H9 (cell line): ENCODE results near the gene MTTP. TPM values are rescaled to one million over a fixed set of nuclear protein-coding genes. Genes with fewer than 3 reads are reported as not detected.

ENCODE experiments used
- DNase-seq: peaks from one replicate; pipeline ENCODE4 v3.0.0-alpha.2; 2017
- H2AFZ ChIP-seq: one replicate; pipeline ENCODE4 v1.6.1; 2013; ENCODE audit warnings: mild to moderate bottlenecking, low read length, control low read depth, moderate library complexity
- H2AK5ac ChIP-seq: 2 replicates; pipeline ENCODE4 v1.6.1; 2013; ENCODE audit warnings: low read length, control low read depth, mixed read lengths; ENCODE audit not compliant: insufficient read length
- H2BK120ac ChIP-seq: one replicate; pipeline ENCODE4 v1.6.1; 2013; ENCODE audit warnings: low read depth, mild to moderate bottlenecking, low read length, control low read depth, inconsistent platforms; ENCODE audit not compliant: poor library complexity, severe bottlenecking
- H2BK12ac ChIP-seq: 2 replicates; pipeline ENCODE4 v1.6.1; 2013; ENCODE audit warnings: low read length, control low read depth, mixed read lengths, low read depth; ENCODE audit not compliant: insufficient read length
- H2BK15ac ChIP-seq: 2 replicates; pipeline ENCODE4 v1.6.1; 2013; ENCODE audit warnings: low read depth, low read length, control low read depth
- H2BK20ac ChIP-seq: one replicate; pipeline ENCODE4 v1.6.1; 2013; ENCODE audit warnings: low read depth, mild to moderate bottlenecking, low read length, control low read depth, inconsistent platforms; ENCODE audit not compliant: poor library complexity, severe bottlenecking
- H2BK5ac ChIP-seq: 2 replicates; pipeline ENCODE4 v1.6.1; 2013; ENCODE audit warnings: low read length, control low read depth, mixed read lengths; ENCODE audit not compliant: insufficient read length
- H3K14ac ChIP-seq: 2 replicates; pipeline ENCODE4 v1.6.1; 2013; ENCODE audit warnings: low read length, control low read depth; ENCODE audit not compliant: insufficient read depth
- H3K18ac ChIP-seq: 2 replicates; pipeline ENCODE4 v1.6.1; 2013; ENCODE audit warnings: low read depth, mild to moderate bottlenecking, mixed read lengths, low read length, control low read depth; ENCODE audit not compliant: insufficient read length
- H3K23ac ChIP-seq: 2 replicates; pipeline ENCODE4 v1.6.1; 2013; ENCODE audit warnings: low read length, control low read depth, mixed read lengths, low read depth; ENCODE audit not compliant: insufficient read length
- H3K23me2 ChIP-seq: 2 replicates; pipeline ENCODE4 v1.6.1; 2013; ENCODE audit warnings: low read depth, mild to moderate bottlenecking, mixed read lengths, low read length, control low read depth; ENCODE audit not compliant: insufficient read length, poor library complexity, severe bottlenecking
- H3K27ac ChIP-seq: 2 replicates; pipeline ENCODE4 v1.5.1; 2013; ENCODE audit warnings: low read length, control low read depth, mixed read lengths, low read depth; ENCODE audit not compliant: insufficient read length
- H3K27me3 ChIP-seq: 2 replicates; pipeline ENCODE4 v1.6.1; 2013; ENCODE audit warnings: low read length, control low read depth, inconsistent platforms; ENCODE audit not compliant: insufficient read depth
- H3K4ac ChIP-seq: 2 replicates; pipeline ENCODE4 v1.6.1; 2013; ENCODE audit warnings: low read depth, mild to moderate bottlenecking, control low read depth, inconsistent platforms, low read length, moderate library complexity
- H3K4me1 ChIP-seq: 2 replicates; pipeline ENCODE4 v1.6.1; 2013; ENCODE audit warnings: low read length, control low read depth, inconsistent platforms; ENCODE audit not compliant: insufficient read depth
- H3K4me2 ChIP-seq: 2 replicates; pipeline ENCODE4 v1.6.1; 2013; ENCODE audit warnings: low read length, control low read depth, mixed read lengths; ENCODE audit not compliant: insufficient read length, insufficient read depth
- H3K56ac ChIP-seq: 2 replicates; pipeline ENCODE4 v1.6.1; 2013; ENCODE audit warnings: low read depth, mild to moderate bottlenecking, mixed read lengths, low read length, control low read depth; ENCODE audit not compliant: insufficient read length
- H3K79me1 ChIP-seq: 2 replicates; pipeline ENCODE4 v1.6.1; 2013; ENCODE audit warnings: low read depth, mild to moderate bottlenecking, moderate library complexity, low read length, control low read depth, inconsistent platforms; ENCODE audit not compliant: insufficient read depth, poor library complexity, severe bottlenecking
- H3K79me2 ChIP-seq: 2 replicates; pipeline ENCODE4 v1.6.1; 2013; ENCODE audit warnings: low read length, control low read depth, inconsistent platforms; ENCODE audit not compliant: insufficient read depth
- H3K9ac ChIP-seq: 2 replicates; pipeline ENCODE4 v1.6.1; 2013; ENCODE audit warnings: low read length, control low read depth, mixed read lengths; ENCODE audit not compliant: insufficient read length; ENCODE audit errors: extremely low read depth
- H3K9me3 ChIP-seq: one replicate; pipeline ENCODE4 v1.6.1; 2013; ENCODE audit warnings: low read depth, low read length, inconsistent platforms; ENCODE audit not compliant: control insufficient read depth
- H3T11ph ChIP-seq: one replicate; pipeline ENCODE4 v1.6.1; 2013; ENCODE audit warnings: mild to moderate bottlenecking, low read length, control low read depth, inconsistent platforms
- H4K20me1 ChIP-seq: one replicate; pipeline ENCODE4 v1.6.1; 2013; ENCODE audit not compliant: control insufficient read depth, insufficient read length, insufficient read depth
- H4K5ac ChIP-seq: 2 replicates; pipeline ENCODE4 v1.6.1; 2013; ENCODE audit warnings: low read depth, mild to moderate bottlenecking, mixed read lengths, low read length, control low read depth; ENCODE audit not compliant: insufficient read length
- H4K8ac ChIP-seq: replicated peaks from 2 replicates; pipeline ENCODE4 v1.6.1; 2013; ENCODE audit warnings: low read length, control low read depth, mixed read lengths, low read depth; ENCODE audit not compliant: insufficient read length
- H4K91ac ChIP-seq: 2 replicates; pipeline ENCODE4 v1.6.1; 2013; ENCODE audit warnings: low read depth, mild to moderate bottlenecking, moderate library complexity, mixed read lengths, low read length, control low read depth; ENCODE audit not compliant: insufficient read length
- H3K27ac Mint-ChIP-seq, 3 experiments: 2 replicates in 2 of 3; 3 replicates in 1 of 3; pipeline ENCODE4 v1.8.0; 2020 to 2021; ENCODE audit warnings: mixed read lengths in 3 of 3, mild to moderate bottlenecking in 1 of 3, moderate library complexity in 1 of 3
- H3K27me3 Mint-ChIP-seq: 2 replicates; pipeline ENCODE4 v1.8.0; 2021; ENCODE audit warnings: low read depth, mild to moderate bottlenecking, moderate library complexity, mixed read lengths
- H3K36me3 Mint-ChIP-seq, 3 experiments: 2 replicates in 2 of 3; 3 replicates in 1 of 3; pipeline ENCODE4 v1.8.0; 2020 to 2021; ENCODE audit warnings: low read depth in 3 of 3, mixed read lengths in 3 of 3; ENCODE audit not compliant: insufficient read depth in 1 of 3
- H3K4me1 Mint-ChIP-seq, 2 experiments: 2 replicates each; pipeline ENCODE4 v1.8.0; 2020; ENCODE audit warnings: mixed read lengths in 2 of 2
- H3K4me3 Mint-ChIP-seq, 2 experiments: 2 replicates in 1 of 2; 3 replicates in 1 of 2; pipeline ENCODE4 v1.8.0; 2020 to 2021; ENCODE audit warnings: mild to moderate bottlenecking in 2 of 2, mixed read lengths in 2 of 2, moderate library complexity in 1 of 2
- H3K9me3 Mint-ChIP-seq, 2 experiments: 2 replicates in 1 of 2; 3 replicates in 1 of 2; pipeline ENCODE4 v1.8.0; 2020; ENCODE audit warnings: mild to moderate bottlenecking in 2 of 2, mixed read lengths in 2 of 2, moderate library complexity in 1 of 2
- CTCF ChIP-seq: fragments of 200-600 bp; sonication (generic); conservative IDR thresholded peaks from 3 replicates; pipeline ENCODE4 v1.8.0; 2021; ENCODE audit warnings: antibody characterized with exemption, mild to moderate bottlenecking
- WGBS: extraction: QIAGEN DNeasy Blood & Tissue Kit; methylation state at CpG from one replicate; pipeline ENCODE4 v1.1.7; 2013; ENCODE audit warnings: missing lambda C conversion rate, low lambda C conversion rate, mixed read lengths; ENCODE audit not compliant: insufficient read length; ENCODE audit errors: extremely low coverage; 5-methylcytosine and 5-hydroxymethylcytosine counted together
- total RNA-seq: library from RNA; stranded (reverse); gene quantifications from 2 replicates; pipeline ENCODE4 v1.2.1, GENCODE V29; 2021

Gene MTTP
- total RNA-seq, 1 experiment from 2014 or later, result 0.46 TPM

- Histone ChIP-seq H2BK5ac (no peak overlapping the region), H3K56ac (no peak overlapping the region), H2BK12ac (no peak overlapping the region), H4K8ac (no peak overlapping the region), H3K14ac (no peak overlapping the region), H3K27me3 (no peaks in the 10 kb centered on the region), H3T11ph (no peak overlapping the region), H2BK15ac (no peak overlapping the region), H3K23ac (no peak overlapping the region), H2BK20ac (no peak overlapping the region), H3K79me1 (no peaks in the 10 kb centered on the region), H3K23me2 (no peaks in the 10 kb centered on the region), H3K18ac (no peak overlapping the region), H4K91ac (no peak overlapping the region), H3K4ac (no peak overlapping the region), H2BK120ac (no peak overlapping the region), H4K5ac (no peak overlapping the region), H3K9me3 (no peaks in the 10 kb centered on the region), H3K4me2 (no peak overlapping the region), H2AK5ac (no peak overlapping the region), H3K27ac (no peak overlapping the region), H2AFZ (no peak overlapping the region), H3K4me1 (no peaks in the 10 kb centered on the region), H3K79me2 (no peaks in the 10 kb centered on the region), H3K9ac (no peak overlapping the region), H4K20me1 (no peaks in the 10 kb centered on the region)
- no peak for DNase-seq
- TF ChIP-seq CTCF, result no peak
- Mint-ChIP-seq H3K27me3 (peaks cover 21% of the 10 kb centered on the region), H3K4me3 (no peak overlapping the region), H3K27ac (no peak overlapping the region), H3K36me3 (no peaks in the 10 kb centered on the region), H3K9me3 (no peaks in the 10 kb centered on the region), H3K4me1 (no peaks in the 10 kb centered on the region)
- no CpG with 5 or more reads among the region's 15 CpGs for WGBS
These were observed 79.7 kb downstream of the MTTP start for GRCh38 chr4:99654361-99654761.
